HepG2 (cell line): Measurements from ENCODE around the gene GH2. TPM values are rescaled to one million over a fixed set of nuclear protein-coding genes. Genes with fewer than 3 reads are reported as not detected.

Experiments used
- AKNA ChIP-seq: sonication (generic); formaldehyde crosslinking; IDR thresholded peaks from 2 replicates; pipeline ENCODE4 v1.4.0; 2020; ENCODE audit warnings: missing genetic modification reagents, borderline replicate concordance
- ARID5B ChIP-seq: IDR thresholded peaks from 2 replicates; pipeline ENCODE4 v1.4.0; 2020; ENCODE audit warnings: mild to moderate bottlenecking, missing genetic modification reagents
- ARNT2 ChIP-seq: sonication (generic); formaldehyde crosslinking; IDR thresholded peaks from 2 replicates; pipeline ENCODE4 v1.8.0; 2022; ENCODE audit warnings: mild to moderate bottlenecking, low read depth, missing genetic modification reagents, moderate library complexity
- BORCS8-MEF2B ChIP-seq: sonication (generic); formaldehyde crosslinking; IDR thresholded peaks from 2 replicates; pipeline ENCODE4 v1.8.0; 2022; ENCODE audit warnings: mild to moderate bottlenecking, missing genetic modification reagents
- DPF2 ChIP-seq: sonication (generic); formaldehyde crosslinking; IDR thresholded peaks from 2 replicates; pipeline ENCODE4 v1.4.0; 2020; ENCODE audit warnings: mild to moderate bottlenecking, low read depth, missing genetic modification reagents, borderline replicate concordance
- ESRRA ChIP-seq: sonication (generic); formaldehyde crosslinking; IDR thresholded peaks from 2 replicates; pipeline ENCODE4 v1.5.1; 2020; ENCODE audit warnings: mild to moderate bottlenecking, low read depth, missing genetic modification reagents
- FOSL2 ChIP-seq: sonication (generic); formaldehyde crosslinking; IDR thresholded peaks from 2 replicates; pipeline ENCODE4 v1.4.0; 2020; ENCODE audit warnings: missing genetic modification reagents
- FOXC1 ChIP-seq: sonication (generic); formaldehyde crosslinking; IDR thresholded peaks from 2 replicates; pipeline ENCODE4 v1.8.0; 2022; ENCODE audit warnings: mild to moderate bottlenecking, missing genetic modification reagents, borderline replicate concordance
- KDM5A ChIP-seq: fragments of 200-600 bp; sonication (generic); IDR thresholded peaks from 2 replicates; pipeline ENCODE4 v1.7.0; 2018; ENCODE audit warnings: antibody characterized with exemption, mild to moderate bottlenecking, low read length, borderline replicate concordance
- MEF2D ChIP-seq: sonication (generic); formaldehyde crosslinking; IDR thresholded peaks from 2 replicates; pipeline ENCODE4 v1.5.1; 2020; ENCODE audit warnings: mild to moderate bottlenecking, missing genetic modification reagents
- MTA3 ChIP-seq: sonication (generic); formaldehyde crosslinking; IDR thresholded peaks from 2 replicates; pipeline ENCODE4 v1.4.0; 2020; ENCODE audit warnings: missing genetic modification reagents
- PITX1 ChIP-seq: sonication (generic); formaldehyde crosslinking; IDR thresholded peaks from 2 replicates; pipeline ENCODE4 v1.5.1; 2020; ENCODE audit warnings: mild to moderate bottlenecking, missing genetic modification reagents
- POGZ ChIP-seq: sonication (generic); formaldehyde crosslinking; IDR thresholded peaks from 2 replicates; pipeline ENCODE4 v1.4.0; 2020; ENCODE audit warnings: mild to moderate bottlenecking, missing genetic modification reagents
- RFXANK ChIP-seq: IDR thresholded peaks from 2 replicates; pipeline ENCODE4 v1.6.1; 2016
- SOX13 ChIP-seq, 3 experiments: fragments of 450-650 bp in 1 of 3; sonication (generic) in 1 of 3; formaldehyde crosslinking in 1 of 3; IDR thresholded peaks in 2 of 3; conservative IDR thresholded peaks in 1 of 3; 2 replicates each; pipeline versions ENCODE4 v1.5.0 to v1.6.1; 2016 to 2020; ENCODE audit warnings: antibody characterized with exemption in 1 of 3, mild to moderate bottlenecking in 1 of 3, missing compliant biosample characterization in 1 of 3, missing genetic modification reagents in 1 of 3, moderate library complexity in 1 of 3
- ZNF17 ChIP-seq: sonication (generic); formaldehyde crosslinking; IDR thresholded peaks from 2 replicates; pipeline ENCODE4 v1.5.0; 2020; ENCODE audit warnings: mild to moderate bottlenecking, missing genetic modification reagents
- ZNF263 ChIP-seq: sonication (generic); formaldehyde crosslinking; IDR thresholded peaks from 2 replicates; pipeline ENCODE4 v1.4.0; 2020; ENCODE audit warnings: missing genetic modification reagents
- ZNF34 ChIP-seq: sonication (generic); formaldehyde crosslinking; IDR thresholded peaks from 2 replicates; pipeline ENCODE4 v1.4.0; 2020; ENCODE audit warnings: mild to moderate bottlenecking, missing genetic modification reagents, borderline replicate concordance
- ZNF350 ChIP-seq: sonication (generic); formaldehyde crosslinking; IDR thresholded peaks from 2 replicates; pipeline ENCODE4 v1.4.0; 2020; ENCODE audit warnings: mild to moderate bottlenecking, low read depth, missing genetic modification reagents, borderline replicate concordance
- ZNF580 ChIP-seq: IDR thresholded peaks from 2 replicates; pipeline ENCODE4 v1.6.1; 2016; ENCODE audit warnings: low read depth, borderline replicate concordance
- ZNF75D ChIP-seq: sonication (generic); formaldehyde crosslinking; IDR thresholded peaks from 2 replicates; pipeline ENCODE4 v1.8.1; 2023; ENCODE audit warnings: missing genetic modification reagents, mild to moderate bottlenecking, borderline replicate concordance
- ZNF883 ChIP-seq: sonication (generic); formaldehyde crosslinking; IDR thresholded peaks from 2 replicates; pipeline ENCODE4 v1.5.1; 2020; ENCODE audit warnings: mild to moderate bottlenecking, missing genetic modification reagents; ENCODE audit errors: not compliant biosample characterization
- polyA plus RNA-seq, 8 experiments: library from polyadenylated mRNA; depleted of rRNA in 3 of 8; stranded (reverse) in 7 of 8; unstranded in 1 of 8; fragments of >200 nt; fragmentation: Illumina TruSeq in 4 of 8; extraction: Trizol in 4 of 8; gene quantifications; 2 replicates each; pipeline versions ENCODE4 v1.2.1 to v1.2.3, GENCODE V29; 2011 to 2016; ENCODE audit warnings: low read depth in 4 of 8, missing spikeins in 1 of 8, mixed read lengths in 1 of 8; ENCODE audit not compliant: insufficient read depth in 1 of 8
- total RNA-seq, 5 experiments: library from RNA; depleted of rRNA; stranded (reverse); fragments of >200 nt; fragmentation: Illumina TruSeq; extraction: Trizol; gene quantifications; 2 replicates each; pipeline ENCODE4 v1.2.3, GENCODE V29; 2016; ENCODE audit warnings: low read depth in 1 of 5

The GH2 gene
- total and polyA plus RNA-seq, 2 of the 13 experiments (the other 11 are each of a cell fraction or from before 2014, with no cell fraction given): not detected

- TF ChIP-seq AKNA (no peak), ARID5B (CRISPR knock-in tag) (no peak), ZNF263 (no peak), ESRRA (no peak), MEF2D (CRISPR knock-in tag) (no peak), PITX1 (CRISPR knock-in tag) (no peak), DPF2 (CRISPR knock-in tag) (no peak), ZNF75D (CRISPR knock-in tag) (no peak), ZNF580 (peak; percentile 48; the same call in 1 of the 2 replicates), KDM5A (no peak), RFXANK (CRISPR knock-in tag) (no peak), ZNF350 (CRISPR knock-in tag) (no peak; the same call in 1 of the 2 replicates), BORCS8-MEF2B (no peak), ARNT2 (CRISPR knock-in tag) (no peak), POGZ (no peak), SOX13 (IDR thresholded peaks at IDR 0.05) (no peak), SOX13 (CRISPR knock-in tag; conservative IDR thresholded peaks at IDR 0.05 in 1 of 2, IDR thresholded peaks at IDR 0.05 in 1 of 2) (no peak), ZNF17 (CRISPR knock-in tag) (no peak), ZNF34 (no peak), FOXC1 (CRISPR knock-in tag) (no peak), MTA3 (CRISPR knock-in tag) (no peak), FOSL2 (peak; percentile 36; the same call in 1 of the 2 replicates), ZNF883 (no peak)
These were observed 37.6 kb upstream of the GH2 start (continued) for GRCh38 chr17:63919311-63919723.
